HG03439 (cell line): ENCODE data around the gene ZNF385B.

Experiments used
- ATAC-seq: cut with Tn5 transposase; IDR thresholded peaks from one replicate; pipeline ENCODE4 v1.9.1; 2021; ENCODE audit warnings: mild to moderate bottlenecking, moderate library complexity; ENCODE audit not compliant: unreplicated experiment

Gene ZNF385B

GRCh38 chr2:179686718-179687342 lies 174.6 kb downstream of the ZNF385B start:
- no peak for ATAC-seq

GRCh38 chr2:179686069-179686468 lies 175.3 kb downstream of the ZNF385B start:
- ATAC-seq, result no peak

GRCh38 chr2:179685146-179685545 lies 176.3 kb downstream of the ZNF385B start:
- ATAC-seq, result no peak

- ATAC-seq, result no peak
Measured at GRCh38 chr2:179682756-179683155, 178.7 kb downstream of the ZNF385B start.

- no peak for ATAC-seq
Measured at GRCh38 chr2:179677746-179678505, 183.5 kb downstream of the ZNF385B start.

GRCh38 chr2:179677077-179677688 lies 184.2 kb downstream of the ZNF385B start:
- ATAC-seq, result no peak

- ATAC-seq, result no peak
Measured at GRCh38 chr2:179675435-179675834, 186.0 kb downstream of the ZNF385B start.

- ATAC-seq, result no peak
Measured at GRCh38 chr2:179671043-179671981, 190.1 kb downstream of the ZNF385B start.

GRCh38 chr2:179669196-179669595 lies 192.2 kb downstream of the ZNF385B start:
- ATAC-seq, result no peak

- ATAC-seq, result no peak
Measured at GRCh38 chr2:179664972-179665812, 196.2 kb downstream of the ZNF385B start.

GRCh38 chr2:179661986-179662385 lies 199.4 kb downstream of the ZNF385B start:
- ATAC-seq, result no peak

- ATAC-seq, result no peak
Measured at GRCh38 chr2:179657068-179657595, 204.3 kb downstream of the ZNF385B start.

- ATAC-seq, result no peak
Measured at GRCh38 chr2:179655627-179656026, 205.8 kb downstream of the ZNF385B start.

GRCh38 chr2:179654806-179655205 lies 206.6 kb downstream of the ZNF385B start:
- ATAC-seq, result no peak

- ATAC-seq, result no peak
Measured at GRCh38 chr2:179652296-179652695, 209.1 kb downstream of the ZNF385B start.

GRCh38 chr2:179650420-179650819 lies 211.0 kb downstream of the ZNF385B start:
- ATAC-seq, result no peak

GRCh38 chr2:179646862-179647587 lies 214.4 kb downstream of the ZNF385B start:
- ATAC-seq, result no peak

- no peak for ATAC-seq
Measured at GRCh38 chr2:179646173-179646769, 215.1 kb downstream of the ZNF385B start.

- ATAC-seq, result no peak
Measured at GRCh38 chr2:179645047-179645446, 216.4 kb downstream of the ZNF385B start.
